Transverse colon (tissue), 3 donors: ENCODE results near the gene KEAP1.

ENCODE experiments used
- CTCF ChIP-seq, 5 experiments: fragments of 200-600 bp in 3 of 5; fragments of 450-650 bp in 2 of 5; sonication (generic) in 3 of 5; IDR thresholded peaks; 1 replicate in 2 of 5; 2 replicates in 3 of 5; pipeline ENCODE4 v1.5.1; 2016 to 2017; ENCODE audit warnings: antibody characterized with exemption in 5 of 5, inconsistent platforms in 3 of 5, mild to moderate bottlenecking in 2 of 5, moderate library complexity in 1 of 5
- EP300 ChIP-seq: sonication (generic); formaldehyde crosslinking; IDR thresholded peaks from one replicate; pipeline ENCODE4 v1.6.1; 2017; ENCODE audit warnings: antibody characterized with exemption, low read depth
- POLR2A ChIP-seq: fragments of 450-650 bp; IDR thresholded peaks from one replicate; pipeline ENCODE4 v1.6.1; 2016; ENCODE audit warnings: antibody characterized with exemption, mild to moderate bottlenecking, moderate library complexity

DNA sequence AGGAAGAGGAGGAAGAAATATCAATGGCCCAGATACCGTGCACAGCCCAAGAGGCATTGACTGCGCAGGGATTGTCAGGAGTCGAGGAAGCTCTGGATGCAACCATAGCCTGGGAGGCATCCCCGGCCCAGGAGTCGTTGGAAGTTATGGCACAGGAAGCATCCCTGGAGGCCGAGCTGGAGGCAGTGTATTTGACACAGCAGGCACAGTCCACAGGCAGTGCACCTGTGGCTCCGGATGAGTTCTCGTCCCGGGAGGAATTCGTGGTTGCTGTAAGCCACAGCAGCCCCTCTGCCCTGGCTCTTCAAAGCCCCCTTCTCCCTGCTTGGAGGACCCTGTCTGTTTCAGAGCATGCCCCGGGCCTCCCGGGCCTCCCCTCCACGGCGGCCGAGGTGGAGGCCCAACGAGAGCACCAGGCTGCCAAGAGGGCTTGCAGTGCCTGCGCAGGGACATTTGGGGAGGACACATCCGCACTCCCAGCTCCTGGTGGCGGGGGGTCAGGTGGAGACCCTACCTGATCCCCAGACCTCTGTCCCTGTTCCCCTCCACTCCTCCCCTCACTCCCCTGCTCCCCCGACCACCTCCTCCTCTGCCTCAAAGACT, 36.0 kb downstream of the KEAP1 start:
- TF ChIP-seq EP300 = no peak
- TF ChIP-seq CTCF (IDR thresholded peaks at IDR 0.05) = no peak
- TF ChIP-seq POLR2A = no peak
